Right renal pelvis (tissue), 4 donors: Measurements from ENCODE around the gene DENND4C. TPM values are rescaled to one million over a fixed set of nuclear protein-coding genes. Genes with fewer than 3 reads are reported as not detected.
"Not testable (repeated sequence)": the region's sequence is repeated elsewhere in the genome, so short reads cannot be mapped to it uniquely, and the experiment has no call there.

ENCODE experiments used
- DNase-seq, 4 donors: peaks; one replicate each; pipeline ENCODE4 v3.0.0-alpha.2; 2013; ENCODE audit warnings: low read depth in 4 of 4, low spot score in 3 of 4, missing footprints in 1 of 4
- polyA plus RNA-seq, 4 donors: library from polyadenylated mRNA; unstranded; fragments of 120-200 nt; gene quantifications; one replicate each; pipeline ENCODE4 v1.2.1, GENCODE V29; 2013; ENCODE audit not compliant: insufficient read length in 4 of 4

The DENND4C gene
- polyA plus RNA-seq, 4 donors = 40.4 to 51.0 (median 47.9) TPM

DNA sequence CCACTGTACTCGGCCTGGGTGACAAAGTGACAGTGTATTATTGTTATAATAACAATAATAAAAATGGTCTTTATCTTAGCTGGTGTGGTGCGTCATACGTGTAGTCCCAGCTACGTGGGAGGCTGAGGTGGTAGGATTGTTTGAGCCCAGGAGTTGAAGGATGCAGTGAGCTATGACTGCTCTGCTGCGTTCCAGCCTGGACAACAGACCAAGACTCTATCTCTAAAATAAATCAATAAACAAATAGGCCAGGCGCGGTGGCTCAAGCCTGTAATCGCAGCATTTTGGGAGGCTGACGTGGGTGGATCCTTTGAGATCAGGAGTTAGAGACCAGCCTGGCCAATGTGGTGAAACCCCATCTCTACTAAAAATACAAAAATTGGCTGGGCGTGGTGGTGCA, 9.2 kb upstream of the DENND4C start:
- DNase-seq = no peak

DNA sequence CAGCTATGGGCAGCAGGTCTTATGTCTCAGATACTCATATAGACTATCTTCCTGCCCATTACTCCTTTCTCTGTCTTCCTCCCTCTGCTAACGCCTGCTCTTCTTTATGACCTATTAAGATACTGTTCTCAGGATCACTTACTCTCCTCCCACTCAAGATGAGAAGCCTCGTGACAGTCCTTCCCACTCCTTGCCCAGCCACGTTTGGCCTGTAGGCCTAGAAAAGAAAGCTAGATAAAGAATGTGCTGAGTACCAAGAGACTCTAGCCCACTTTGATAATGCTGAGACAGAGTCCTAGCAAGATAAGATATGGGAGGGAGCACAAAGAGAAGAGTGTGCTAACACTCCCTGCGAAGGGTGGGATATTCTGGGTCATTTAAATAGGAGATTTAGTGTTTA, 6.8 kb upstream of the DENND4C start:
- no peak for DNase-seq

DNA sequence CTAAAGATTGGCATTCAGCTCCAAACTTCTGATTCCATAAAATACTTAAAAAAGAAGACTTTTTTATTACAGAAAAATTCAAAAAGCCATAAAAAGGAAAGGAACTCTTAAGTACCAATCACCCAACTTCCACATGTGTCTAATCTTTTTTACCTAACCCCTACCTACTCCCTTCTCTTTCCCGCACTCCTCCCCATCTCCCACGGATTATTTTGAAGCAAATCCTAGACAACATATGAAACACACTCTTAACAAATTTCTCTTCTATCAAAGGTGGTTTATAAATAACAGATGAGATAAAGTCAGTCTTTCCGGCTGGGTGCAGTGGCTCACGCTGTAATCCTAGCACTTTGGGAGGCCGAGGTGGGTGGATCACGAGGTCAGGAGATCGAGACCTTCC, 5.9 kb upstream of the DENND4C start:
- DNase-seq = no peak

DNA sequence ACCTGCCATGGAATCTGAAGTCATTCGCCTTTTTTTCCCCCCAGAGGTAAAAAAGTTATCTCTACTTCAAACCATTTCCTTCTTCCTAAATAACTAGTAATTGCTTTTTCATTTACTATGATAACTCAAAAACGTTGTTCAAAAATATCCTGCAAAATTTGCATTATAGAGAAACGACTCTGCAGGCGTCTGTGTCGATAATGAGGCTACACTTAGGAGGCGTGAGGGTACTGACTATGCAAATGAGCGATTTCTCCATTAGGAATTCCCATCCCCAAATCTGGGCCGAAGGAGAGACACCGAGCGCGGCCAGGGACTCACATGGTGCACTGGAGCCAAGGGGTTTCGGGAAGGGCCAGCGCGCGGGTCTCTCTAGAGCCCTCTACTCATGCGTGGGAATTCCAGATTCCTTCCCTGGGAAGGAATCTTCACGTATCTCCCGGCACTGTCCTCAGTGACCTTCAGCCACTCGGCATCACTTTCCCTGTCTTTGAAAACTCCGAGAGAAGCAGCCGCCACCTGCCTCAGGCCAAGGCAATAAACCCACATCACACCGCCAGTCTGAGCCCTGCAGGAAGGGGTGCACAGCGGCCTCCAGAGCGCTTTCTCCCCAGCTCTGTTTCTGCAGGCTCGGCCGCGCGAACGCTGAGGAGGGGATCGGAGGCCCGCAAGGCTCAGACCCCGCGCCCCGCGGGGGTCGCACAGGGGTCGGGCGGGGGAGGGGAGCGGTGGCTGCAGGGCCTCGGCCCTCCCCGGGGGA, 718 bp upstream of the DENND4C start:
- peak in 3 of 4 donors; percentile 61 to 75 (median 63) for DNase-seq

DNA sequence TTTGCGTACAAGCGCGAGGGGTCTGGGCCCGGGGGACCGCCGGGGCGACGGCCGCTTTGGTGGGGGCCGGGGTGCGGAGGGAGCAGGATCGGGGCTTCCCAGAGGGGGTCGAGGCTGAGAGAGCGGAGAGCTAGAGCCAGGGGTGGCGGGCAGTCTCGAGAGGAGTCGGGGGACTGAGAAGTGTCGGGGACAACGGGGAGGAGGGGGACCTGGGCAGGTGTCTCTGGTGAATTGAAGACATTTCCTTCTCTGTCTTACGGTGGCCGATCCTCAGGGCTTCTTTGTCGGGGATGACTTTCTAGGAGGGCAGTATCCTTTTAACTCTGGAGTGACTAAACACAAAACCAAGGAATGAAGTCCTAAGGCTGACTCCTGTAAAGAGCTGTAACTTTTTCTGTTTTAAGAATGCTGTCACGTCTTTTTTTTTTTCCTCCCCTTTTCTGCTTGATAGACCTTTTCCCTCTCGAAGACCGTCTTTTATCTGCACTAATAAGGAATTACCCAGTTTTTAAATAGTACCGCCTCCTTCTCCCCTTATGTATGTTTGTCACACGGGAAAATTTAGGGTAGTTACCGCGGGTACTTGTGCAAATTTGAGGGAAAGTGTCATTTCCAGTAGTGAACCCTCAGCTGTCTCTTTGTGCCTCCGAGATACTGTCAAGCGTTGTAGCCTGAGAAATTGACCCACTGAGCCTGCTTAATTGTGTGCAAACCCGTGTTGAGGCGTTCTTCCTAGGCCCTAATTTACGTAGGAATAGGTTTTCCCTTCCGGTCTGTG, 822 bp downstream of the DENND4C start:
- peak in 1 of 4 donors; percentile 16 for DNase-seq

DNA sequence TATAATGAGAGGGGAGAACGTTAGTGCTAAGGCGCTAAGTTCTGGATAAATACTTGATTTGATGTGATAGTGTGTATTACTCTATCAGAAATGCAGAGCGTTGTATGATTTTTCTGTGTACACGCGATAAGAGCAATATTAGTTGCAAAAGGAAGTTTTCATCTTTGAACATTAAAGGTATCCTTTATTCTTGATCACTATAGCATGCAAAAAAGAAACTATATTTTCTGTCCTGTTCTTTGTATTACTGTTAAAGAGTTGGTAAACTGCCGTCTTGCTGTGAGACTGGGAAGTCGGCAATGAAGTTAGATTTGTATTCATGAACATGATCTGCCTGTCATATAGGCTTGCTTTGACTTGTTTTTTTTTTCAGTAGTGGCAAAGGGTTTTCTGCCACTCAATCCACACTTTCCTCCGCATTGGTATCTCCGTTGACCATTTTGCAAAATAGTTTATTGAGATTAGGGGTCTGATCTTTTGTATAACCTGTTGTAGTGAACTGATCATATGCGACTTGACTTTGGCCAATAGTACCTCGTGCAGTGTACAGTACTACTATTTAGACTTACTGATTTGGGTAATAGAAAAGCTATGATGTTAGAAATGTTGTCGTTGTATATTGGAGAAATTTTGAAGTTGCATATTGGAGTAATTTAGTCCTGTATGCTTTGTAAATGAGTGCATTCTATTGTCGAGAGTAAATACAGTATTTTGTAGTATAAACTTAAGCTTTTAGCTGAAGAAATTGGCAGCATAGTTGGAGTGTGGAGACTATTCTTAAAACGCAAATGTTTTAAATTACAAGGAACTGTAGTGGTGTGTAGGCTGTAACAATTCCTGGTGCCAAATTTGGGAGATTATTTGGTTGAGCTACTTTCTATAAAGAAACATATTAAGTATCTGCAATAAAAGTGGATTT, 1.7 kb downstream of the DENND4C start:
- DNase-seq = no peak

DNA sequence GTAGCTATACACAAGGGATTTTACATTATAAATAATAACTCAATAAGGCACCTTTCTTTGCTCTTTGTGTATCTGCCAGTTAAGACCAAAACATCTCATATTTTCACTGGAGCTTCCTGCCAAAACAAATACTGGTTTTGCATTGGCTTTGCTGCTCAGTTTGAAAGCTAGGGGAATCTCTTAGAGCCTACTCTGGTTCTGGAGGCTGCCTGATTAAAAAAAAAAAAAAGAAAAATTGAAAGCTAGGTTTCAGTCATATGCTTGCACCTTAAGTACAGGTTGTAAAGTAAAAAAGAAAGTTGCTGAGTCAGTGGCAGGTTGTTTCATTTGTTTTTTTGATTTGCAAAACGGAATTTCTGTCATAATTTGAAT, 2.3 kb downstream of the DENND4C start:
- DNase-seq = no peak

DNA sequence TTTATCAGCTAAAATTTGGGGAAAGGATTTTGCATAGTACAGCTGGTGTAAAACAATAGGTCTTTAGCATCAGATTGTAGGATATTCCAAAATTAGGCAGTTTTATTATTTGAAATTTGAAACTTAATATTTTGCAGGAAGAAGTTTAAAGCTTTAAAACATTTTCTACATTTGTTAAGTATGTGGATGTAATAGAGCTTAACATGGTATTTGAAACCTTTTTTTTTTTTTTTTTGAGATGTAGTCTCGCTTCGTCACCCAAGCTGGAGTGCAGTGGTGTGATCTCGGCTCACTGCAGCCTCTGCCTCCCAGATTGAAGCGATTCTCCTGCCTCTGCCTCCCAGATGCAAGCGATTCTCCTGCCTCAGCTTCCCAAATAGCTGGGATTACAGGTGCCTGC, 2.9 kb downstream of the DENND4C start:
- DNase-seq = no peak

DNA sequence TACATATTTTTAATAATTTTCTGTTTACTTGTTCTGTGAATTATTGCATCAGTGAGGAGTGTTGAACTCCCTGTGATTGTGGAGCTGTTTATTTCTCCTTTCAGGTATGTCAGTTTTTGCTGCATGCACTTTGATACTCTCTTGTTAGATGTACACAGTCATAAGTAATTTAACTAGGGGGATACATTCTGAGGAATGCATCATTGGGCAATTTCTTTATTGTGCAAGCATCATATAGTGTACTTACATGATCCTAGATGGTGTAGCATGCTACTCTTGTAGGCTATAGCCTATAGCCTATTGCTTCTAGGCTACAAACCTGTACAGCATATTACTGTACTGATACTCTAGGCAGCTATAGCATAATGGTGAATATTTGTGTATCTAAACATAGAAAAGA, 9.5 kb downstream of the DENND4C start:
- DNase-seq = no peak

DNA sequence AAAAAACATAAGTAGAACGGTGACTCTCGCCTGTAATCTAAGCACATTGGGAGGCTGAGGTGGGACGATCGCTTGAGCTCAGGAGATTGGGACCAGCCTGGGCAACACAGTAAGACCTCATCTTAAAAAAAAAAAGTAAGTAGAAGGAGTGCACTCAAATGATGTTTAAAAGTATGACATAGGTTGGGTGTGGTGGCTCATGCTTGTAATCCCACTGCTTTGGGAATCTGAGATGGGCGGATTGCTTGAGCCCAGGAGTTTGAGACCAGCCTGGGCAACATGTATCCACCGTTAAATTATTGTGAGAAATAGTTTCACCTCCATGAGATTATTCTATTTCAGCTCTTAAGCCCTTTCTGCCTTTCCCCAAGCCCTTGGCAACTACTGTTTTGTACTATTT, 11.2 kb downstream of the DENND4C start:
- DNase-seq = no peak

DNA sequence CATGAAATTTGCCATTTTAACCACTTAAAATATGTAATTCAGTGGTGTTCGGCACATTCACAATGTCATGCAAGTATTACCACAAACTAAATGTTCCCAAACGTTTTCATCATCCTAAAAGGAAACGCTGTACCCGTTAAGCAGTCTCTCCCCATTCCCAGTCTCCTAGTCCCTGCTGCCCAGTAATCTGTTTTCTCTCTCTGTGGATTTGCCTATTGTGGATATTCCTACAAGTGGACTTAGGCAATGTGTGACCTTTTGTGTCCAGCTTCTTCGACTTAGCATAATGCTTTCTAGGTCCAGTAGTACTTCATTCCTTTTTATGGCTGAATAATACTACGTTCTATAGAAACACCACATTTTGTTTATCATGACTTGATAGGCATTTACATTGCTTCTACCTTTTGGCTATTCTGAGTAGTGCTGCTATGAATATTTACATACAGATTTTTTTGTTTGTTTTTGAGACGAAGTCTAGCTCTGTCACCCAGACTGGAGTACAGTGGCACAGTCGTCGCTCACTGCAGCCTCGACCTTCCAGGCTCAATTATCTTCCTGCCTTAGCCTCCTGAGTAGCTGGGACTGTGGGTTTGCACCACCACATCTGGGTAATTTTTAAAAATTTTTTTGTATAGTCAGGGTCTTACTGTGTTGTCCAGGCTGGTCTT, 13.0 kb downstream of the DENND4C start:
- DNase-seq = no peak

DNA sequence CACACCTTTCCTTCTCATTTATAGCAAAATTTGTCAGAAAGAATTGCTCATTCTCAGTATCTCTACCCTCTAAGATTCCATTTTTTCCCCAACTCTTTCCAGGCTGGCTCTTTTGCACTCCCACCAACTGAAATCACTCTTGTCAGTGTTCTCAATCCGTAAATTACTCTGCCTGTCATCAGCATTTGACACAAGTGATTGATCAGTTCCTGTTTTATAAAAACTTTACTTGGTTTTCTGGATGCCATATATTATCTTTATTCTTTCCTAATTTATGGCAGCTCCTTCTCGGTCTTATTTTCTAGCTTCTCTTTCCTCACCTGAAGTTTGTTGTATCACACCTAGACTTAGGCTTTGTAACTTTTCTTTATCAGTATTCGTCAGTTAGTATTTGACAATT, 16.4 kb downstream of the DENND4C start:
- no peak for DNase-seq

DNA sequence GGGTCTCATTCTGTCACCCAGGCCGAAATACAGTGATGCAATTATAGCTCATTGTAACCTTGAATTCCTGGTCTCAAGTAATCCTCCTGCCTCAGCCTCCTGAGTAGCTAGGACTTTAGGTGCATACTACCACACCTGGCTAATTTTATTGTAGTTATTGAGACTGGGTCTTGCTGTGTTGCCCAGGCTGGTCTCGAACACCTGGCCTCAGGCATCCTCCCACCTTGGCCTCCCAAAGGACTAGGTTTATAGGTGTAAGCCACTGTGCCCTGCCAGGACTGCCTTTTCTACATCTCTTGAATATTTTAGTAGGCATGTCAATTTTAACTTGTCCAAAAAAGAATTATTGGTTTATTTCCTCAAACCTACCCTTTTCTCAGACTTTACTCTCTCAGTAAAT, 16.9 kb downstream of the DENND4C start:
- no peak for DNase-seq

DNA sequence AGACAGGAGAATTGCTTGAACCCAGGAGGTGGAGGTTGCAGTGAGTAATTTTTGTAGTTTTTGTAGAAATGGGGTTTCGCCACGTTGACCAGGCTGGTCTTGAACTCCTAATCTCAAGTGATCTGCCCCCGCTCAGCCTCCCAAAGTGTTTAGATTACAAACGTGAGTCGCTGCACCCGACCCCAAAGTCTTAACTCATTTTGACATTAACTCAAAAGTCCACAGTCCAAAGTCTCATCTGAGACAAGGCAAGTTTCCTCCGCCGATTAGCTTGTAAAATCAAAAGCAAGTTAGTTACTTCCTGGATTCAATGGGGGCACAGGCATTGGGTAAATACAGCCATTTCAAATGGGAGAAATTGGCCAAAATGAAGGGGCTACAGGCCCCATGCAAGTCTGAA, 19.9 kb downstream of the DENND4C start:
- not testable (repeated sequence) for DNase-seq

DNA sequence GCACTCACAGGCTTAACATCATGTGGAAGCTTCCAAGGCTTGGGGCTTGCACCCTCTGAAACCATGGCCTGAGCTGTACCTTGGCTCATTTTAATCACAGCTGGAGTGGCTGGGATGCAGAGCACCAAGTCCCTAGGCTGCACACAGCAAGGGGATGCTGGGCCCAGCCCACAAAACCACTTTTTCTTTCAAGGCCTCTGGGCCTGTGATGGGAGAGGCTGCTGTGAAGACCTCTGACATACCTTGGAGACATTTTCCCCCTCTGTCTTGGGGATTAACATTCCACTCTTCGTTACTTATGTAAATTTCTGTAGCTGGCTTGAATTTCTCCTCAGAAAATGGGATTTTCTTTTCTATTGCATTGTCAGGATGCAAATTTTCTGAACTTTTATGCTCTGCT, 20.7 kb downstream of the DENND4C start:
- DNase-seq = not testable (repeated sequence)

DNA sequence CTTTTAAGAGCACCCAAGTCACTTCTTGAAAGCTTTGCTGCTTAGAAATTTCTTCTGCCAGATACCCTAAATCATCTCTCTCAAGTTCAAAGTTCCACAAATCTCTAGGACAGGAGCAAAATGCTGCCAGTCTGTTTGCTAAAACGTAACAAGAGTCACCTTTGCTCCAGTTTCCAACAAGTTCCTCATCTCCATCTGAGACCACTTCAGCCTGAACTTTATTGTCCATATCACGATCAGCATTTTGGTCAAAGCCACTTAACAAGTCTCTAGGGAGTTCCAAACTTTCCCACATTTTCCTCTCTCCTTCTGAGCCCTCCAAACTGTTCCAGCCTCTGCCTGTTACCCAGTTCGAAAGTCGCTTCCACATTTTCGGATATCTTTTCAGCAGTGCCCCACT, 21.1 kb downstream of the DENND4C start:
- not testable (repeated sequence) for DNase-seq

DNA sequence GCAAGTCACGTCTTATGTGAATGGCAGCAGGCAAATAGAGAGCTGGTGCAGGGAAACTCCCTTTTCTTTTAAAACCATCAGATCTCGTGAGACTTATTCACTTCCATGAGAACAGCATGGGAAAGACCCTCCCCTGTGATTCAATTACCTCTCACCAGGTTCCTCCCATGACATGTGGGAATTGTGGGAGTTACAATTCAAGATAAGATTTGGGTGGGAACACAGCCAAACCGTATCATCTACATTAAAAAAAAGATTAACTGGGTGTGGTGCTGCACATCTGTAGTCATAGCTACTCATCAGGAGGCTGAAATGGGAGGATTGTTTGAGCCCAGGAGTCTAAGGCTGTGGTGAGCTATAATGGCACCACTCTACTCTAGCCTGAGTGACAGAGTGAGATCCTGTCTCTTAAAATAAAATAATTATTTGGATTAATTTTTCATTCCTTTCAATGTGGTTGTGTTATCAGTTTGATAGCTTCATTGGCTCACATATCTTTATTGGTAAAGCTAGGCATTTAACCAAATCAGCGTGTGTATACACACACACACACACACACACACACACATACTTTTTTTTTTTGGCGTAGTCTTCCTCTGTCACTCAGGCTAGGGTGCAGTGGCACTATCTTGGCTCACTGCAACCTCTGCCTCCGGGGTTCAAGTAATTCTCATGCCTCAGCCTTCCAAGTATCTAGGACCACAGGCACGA, 21.8 kb downstream of the DENND4C start:
- DNase-seq = no peak

DNA sequence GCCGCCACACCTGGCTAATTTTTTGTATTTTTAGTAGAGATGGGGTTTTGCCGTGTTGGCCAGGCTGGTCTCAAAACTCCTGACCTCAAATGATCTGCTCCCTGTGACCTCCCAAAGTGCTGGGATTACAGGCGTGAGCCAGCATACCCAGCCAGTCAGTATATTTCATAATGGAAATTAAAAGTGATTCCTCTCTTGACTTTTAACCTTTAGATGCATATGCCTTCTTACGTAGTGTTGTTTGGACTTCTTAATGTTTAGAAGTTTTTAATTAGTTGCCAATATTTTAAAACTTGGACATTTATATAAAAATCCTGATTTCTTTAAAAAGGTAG, 22.4 kb downstream of the DENND4C start:
- DNase-seq = no peak

DNA sequence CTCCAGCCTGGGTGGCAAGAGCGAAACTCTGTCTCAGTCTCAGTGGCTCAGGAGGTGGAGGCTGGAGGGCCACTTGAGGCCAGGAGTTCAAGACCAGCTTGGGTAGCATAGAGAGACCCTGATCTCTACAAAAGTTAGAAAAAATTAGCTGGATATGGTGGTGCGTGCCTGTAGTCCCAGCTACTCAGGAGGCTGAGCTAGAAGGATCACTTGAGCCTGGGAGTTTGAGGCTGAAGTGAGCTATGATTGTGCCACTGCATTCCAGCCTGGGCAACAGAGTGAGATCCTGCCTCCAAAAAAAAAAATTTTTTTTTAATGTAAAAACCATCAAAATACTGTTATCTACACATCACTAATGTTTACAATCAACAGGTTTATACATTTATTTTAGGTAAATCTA, 24.6 kb downstream of the DENND4C start:
- no peak for DNase-seq

DNA sequence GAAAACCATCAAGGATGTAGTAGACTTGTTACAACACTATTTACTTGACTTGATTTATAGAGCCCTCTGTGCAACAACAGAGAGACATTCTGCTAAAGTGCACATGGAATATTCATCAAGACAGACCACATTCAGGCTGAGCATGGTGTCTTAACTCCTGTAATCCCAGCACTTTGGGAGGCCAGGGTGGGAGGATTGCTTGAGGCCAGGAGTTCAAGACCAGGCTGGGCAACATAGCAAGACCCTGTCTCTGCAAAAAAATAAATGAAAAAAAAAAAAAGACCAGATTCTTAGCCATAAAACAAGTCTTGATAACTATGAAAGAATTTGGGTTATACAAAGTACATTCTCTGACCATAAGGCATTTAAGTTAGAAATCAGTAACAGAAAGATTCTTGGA, 25.3 kb downstream of the DENND4C start:
- DNase-seq = no peak
